SU-DHL-6 (cell line): ENCODE results near the gene TADA1.

ENCODE experiments used
- CTCF ChIP-seq: fragments of 200-600 bp; sonication (generic); IDR thresholded peaks from one replicate; pipeline ENCODE4 v1.5.1; 2017; ENCODE audit warnings: antibody characterized with exemption, mild to moderate bottlenecking, low read length, moderate library complexity; ENCODE audit not compliant: insufficient read depth, poor library complexity, severe bottlenecking
- EZH2phosphoT487 ChIP-seq: fragments of 200-600 bp; sonication (generic), shearing (Covaris generic); conservative IDR thresholded peaks from 2 replicates; pipeline ENCODE4 v1.6.1; 2018; ENCODE audit warnings: mild to moderate bottlenecking, antibody characterized with exemption, low read length, moderate library complexity, mixed read lengths

- TF ChIP-seq CTCF (no peak), EZH2phosphoT487 (no peak)
These were observed 20.5 kb downstream of the TADA1 start for GRCh38 chr1:166855558-166855957.
